ENCODE data around the gene SLC47A2.

Gene SLC47A2

GRCh38 chr17:19712436-19713004 is 3.9 kb downstream of the SLC47A2 start:
- no peak overlapping the region for H3K9ac ChIP-seq (ENCODE audit: low read depth, low read length)
- no peaks in the 10 kb centered on the region for H3K9me3 ChIP-seq (ENCODE audit: insufficient read depth, low read depth, low read length)
- H3K27me3 ChIP-seq (ENCODE audit: insufficient read depth, low read length), result no peaks in the 10 kb centered on the region
- H3K4me3 ChIP-seq (ENCODE audit: low read length), result no peak overlapping the region
- no peaks in the 10 kb centered on the region for H3K4me1 ChIP-seq (ENCODE audit: insufficient read depth, low read length)
- no peaks in the 10 kb centered on the region for H3K36me3 ChIP-seq (ENCODE audit: insufficient read depth, low read length)
- WGBS, result 80% methylated on average over 10 of the region's 12 CpGs
- no peak overlapping the region for H3K27ac ChIP-seq (ENCODE audit: low read depth, low read length)

GRCh38 chr17:19709841-19710240 is 6.5 kb downstream of the SLC47A2 start:
- Histone ChIP-seq H3K36me3 (ENCODE audit: insufficient read depth, low read length) (no peaks in the 10 kb centered on the region), H3K4me3 (ENCODE audit: low read length) (no peak overlapping the region), H3K27me3 (ENCODE audit: insufficient read depth, low read length) (no peaks in the 10 kb centered on the region), H3K9me3 (ENCODE audit: insufficient read depth, low read depth, low read length) (no peaks in the 10 kb centered on the region), H3K4me1 (ENCODE audit: insufficient read depth, low read length) (peaks cover 8% of the 10 kb centered on the region), H3K27ac (ENCODE audit: low read depth, low read length) (no peak overlapping the region), H3K9ac (ENCODE audit: low read depth, low read length) (no peak overlapping the region)
- WGBS, result 93% methylated on average over 3 of the region's 3 CpGs

DNA sequence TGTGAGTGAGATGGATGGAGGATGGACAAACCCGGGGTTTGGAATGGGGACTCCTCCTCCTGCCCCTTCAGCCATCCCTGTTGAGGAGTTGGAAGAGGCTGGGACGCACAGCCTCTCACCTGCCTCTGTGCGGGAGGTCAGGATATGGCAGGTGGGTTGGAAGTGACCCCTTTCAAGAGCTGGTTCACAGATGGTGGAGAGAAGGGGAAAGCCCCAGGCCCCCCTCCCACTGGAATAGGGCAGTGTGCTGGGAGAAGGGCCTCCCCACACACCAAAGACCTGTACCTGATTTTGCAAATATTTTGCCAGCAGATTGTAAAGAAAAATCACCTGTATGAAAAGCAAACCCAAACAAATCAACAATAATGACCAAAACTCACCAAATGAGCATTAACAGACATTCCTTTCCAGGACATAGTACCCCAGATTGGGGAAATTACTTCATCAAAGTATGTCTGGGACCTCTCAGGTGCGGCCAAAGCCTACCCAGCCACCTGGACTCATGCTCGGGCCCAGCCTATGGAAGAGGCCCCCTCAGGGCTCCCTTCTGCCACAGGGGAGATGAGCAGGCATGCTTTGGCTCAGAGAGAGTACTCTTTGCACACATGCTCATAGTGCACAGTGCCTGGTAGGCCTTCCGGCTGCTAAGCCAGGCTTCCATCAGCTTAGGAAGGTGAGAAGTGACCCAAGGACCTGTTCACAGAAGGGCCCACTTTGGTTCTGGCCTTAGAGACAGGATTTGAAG is 7.8 kb downstream of the SLC47A2 start:
- Histone ChIP-seq H3K9ac (ENCODE audit: low read depth, low read length) (no peak overlapping the region), H3K27ac (ENCODE audit: low read depth, low read length) (no peak overlapping the region), H3K9me3 (ENCODE audit: insufficient read depth, low read depth, low read length) (no peaks in the 10 kb centered on the region), H3K4me1 (ENCODE audit: insufficient read depth, low read length) (peaks cover 18% of the 10 kb centered on the region), H3K36me3 (ENCODE audit: insufficient read depth, low read length) (no peaks in the 10 kb centered on the region), H3K4me3 (ENCODE audit: low read length) (no peak overlapping the region), H3K27me3 (ENCODE audit: insufficient read depth, low read length) (no peaks in the 10 kb centered on the region)
- 91% methylated on average over 6 of the region's 6 CpGs for WGBS

DNA sequence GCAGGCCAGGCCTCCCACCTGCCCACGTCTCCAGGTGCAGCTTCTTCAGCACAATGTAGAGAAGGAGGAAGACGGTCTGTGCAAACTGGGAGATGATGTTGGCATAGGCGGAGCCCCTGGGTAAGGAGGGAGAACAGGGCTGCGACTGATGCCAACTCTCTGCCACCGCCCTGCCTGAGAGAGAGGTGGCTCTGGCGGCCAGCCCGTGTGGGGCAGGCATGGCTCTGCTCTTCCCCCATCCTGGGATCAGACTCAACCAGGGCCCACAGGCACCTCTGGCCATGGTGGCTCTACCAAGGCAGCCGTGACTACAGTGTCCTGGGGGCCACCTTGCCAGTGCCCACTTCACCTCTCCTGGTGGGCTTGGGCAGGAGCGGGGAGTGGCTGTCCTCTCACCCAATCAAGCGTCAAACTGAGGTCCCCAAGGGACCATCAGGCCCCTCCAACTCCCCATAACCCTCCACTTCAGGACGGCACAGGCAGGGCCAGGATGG is 8.6 kb downstream of the SLC47A2 start:
- Histone ChIP-seq H3K9ac (ENCODE audit: low read depth, low read length) (no peak overlapping the region), H3K4me1 (ENCODE audit: insufficient read depth, low read length) (peaks cover 20% of the 10 kb centered on the region), H3K36me3 (ENCODE audit: insufficient read depth, low read length) (no peaks in the 10 kb centered on the region), H3K27ac (ENCODE audit: low read depth, low read length) (no peak overlapping the region), H3K27me3 (ENCODE audit: insufficient read depth, low read length) (no peaks in the 10 kb centered on the region), H3K4me3 (ENCODE audit: low read length) (no peak overlapping the region), H3K9me3 (ENCODE audit: insufficient read depth, low read depth, low read length) (no peaks in the 10 kb centered on the region)
- 92% methylated on average over 11 of the region's 11 CpGs for WGBS

DNA sequence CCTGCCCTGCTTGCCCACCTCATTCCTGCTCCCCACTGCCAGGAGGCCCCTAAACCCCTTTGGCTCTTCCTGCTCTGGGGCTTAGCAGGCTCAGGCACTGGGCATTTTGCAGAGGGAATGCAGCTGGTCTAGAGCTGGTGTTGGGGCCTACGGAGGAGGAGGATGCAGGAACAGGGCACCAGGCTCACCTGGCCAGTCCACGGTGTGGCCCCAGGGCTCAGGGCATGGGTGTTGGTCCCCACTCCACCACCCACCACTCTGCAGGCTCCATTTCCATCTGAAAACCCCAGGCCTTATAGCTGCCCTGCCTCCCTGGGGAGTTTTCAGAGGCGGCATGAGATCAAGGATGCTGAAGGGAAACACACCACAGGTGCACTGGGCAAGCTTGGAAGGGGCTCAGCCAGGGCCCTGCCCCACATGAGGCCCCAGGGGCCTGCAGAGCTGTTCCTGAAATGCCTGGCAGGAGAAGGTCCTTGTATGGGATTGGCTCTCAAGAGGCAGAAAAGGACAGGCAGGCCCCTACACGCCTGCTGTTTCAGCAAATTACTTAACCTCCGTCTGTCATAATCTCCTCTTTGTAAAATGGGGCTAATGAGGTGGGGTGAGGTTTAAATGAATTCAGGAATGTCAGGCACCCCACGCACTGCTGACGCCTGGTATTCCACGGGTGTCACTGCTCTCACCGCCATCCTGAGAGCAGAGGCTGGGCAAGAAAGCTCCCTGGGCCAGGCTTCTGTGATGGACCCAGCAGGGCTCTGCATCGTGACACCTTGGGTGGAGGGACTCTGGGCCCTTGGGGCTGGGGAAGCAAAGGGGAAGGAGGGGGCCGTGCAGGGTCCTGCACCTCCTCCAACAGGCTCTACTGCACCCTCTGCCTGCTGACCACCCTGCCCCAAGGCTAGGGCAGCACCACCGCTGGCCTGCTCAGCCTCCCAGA is 9.3 kb downstream of the SLC47A2 start:
- WGBS, result 81% methylated on average over 12 of the region's 12 CpGs
- Histone ChIP-seq H3K27me3 (ENCODE audit: insufficient read depth, low read length) (no peaks in the 10 kb centered on the region), H3K4me1 (ENCODE audit: insufficient read depth, low read length) (peaks cover 20% of the 10 kb centered on the region), H3K9me3 (ENCODE audit: insufficient read depth, low read depth, low read length) (no peaks in the 10 kb centered on the region), H3K36me3 (ENCODE audit: insufficient read depth, low read length) (no peaks in the 10 kb centered on the region), H3K4me3 (ENCODE audit: low read length) (no peak overlapping the region), H3K9ac (ENCODE audit: low read depth, low read length) (no peak overlapping the region), H3K27ac (ENCODE audit: low read depth, low read length) (no peak overlapping the region)

- H3K27me3 ChIP-seq (ENCODE audit: insufficient read depth, low read length), result no peaks in the 10 kb centered on the region
- H3K36me3 ChIP-seq (ENCODE audit: insufficient read depth, low read length), result no peaks in the 10 kb centered on the region
- H3K9me3 ChIP-seq (ENCODE audit: insufficient read depth, low read depth, low read length), result no peaks in the 10 kb centered on the region
- peak overlapping the region; percentile 38; the same call in 1 of the 2 replicates for H3K9ac ChIP-seq (ENCODE audit: low read depth, low read length)
- H3K27ac ChIP-seq (ENCODE audit: low read depth, low read length), result peak overlapping the region; percentile 41; the same call in 1 of the 2 replicates
- H3K4me3 ChIP-seq (ENCODE audit: low read length), result no peak overlapping the region
- WGBS, result 79% methylated on average over 22 of the region's 22 CpGs
- H3K4me1 ChIP-seq (ENCODE audit: insufficient read depth, low read length), result peaks cover 20% of the 10 kb centered on the region
Measured at GRCh38 chr17:19705771-19706770, 10.3 kb downstream of the SLC47A2 start.

GRCh38 chr17:19705201-19705600 is 11.2 kb downstream of the SLC47A2 start:
- WGBS, result 91% methylated on average over 13 of the region's 13 CpGs
- no peaks in the 10 kb centered on the region for H3K27me3 ChIP-seq (ENCODE audit: insufficient read depth, low read length)
- no peak overlapping the region for H3K9ac ChIP-seq (ENCODE audit: low read depth, low read length)
- no peak overlapping the region for H3K4me3 ChIP-seq (ENCODE audit: low read length)
- H3K27ac ChIP-seq (ENCODE audit: low read depth, low read length), result no peak overlapping the region
- H3K4me1 ChIP-seq (ENCODE audit: insufficient read depth, low read length), result peaks cover 20% of the 10 kb centered on the region
- no peaks in the 10 kb centered on the region for H3K36me3 ChIP-seq (ENCODE audit: insufficient read depth, low read length)
- no peaks in the 10 kb centered on the region for H3K9me3 ChIP-seq (ENCODE audit: insufficient read depth, low read depth, low read length)

- no peaks in the 10 kb centered on the region for H3K9me3 ChIP-seq (ENCODE audit: insufficient read depth, low read depth, low read length)
- H3K9ac ChIP-seq (ENCODE audit: low read depth, low read length), result no peak overlapping the region
- peak overlapping the region; percentile 24; the same call in 1 of the 2 replicates for H3K27ac ChIP-seq (ENCODE audit: low read depth, low read length)
- peaks cover 20% of the 10 kb centered on the region for H3K4me1 ChIP-seq (ENCODE audit: insufficient read depth, low read length)
- no peaks in the 10 kb centered on the region for H3K27me3 ChIP-seq (ENCODE audit: insufficient read depth, low read length)
- no peaks in the 10 kb centered on the region for H3K36me3 ChIP-seq (ENCODE audit: insufficient read depth, low read length)
- H3K4me3 ChIP-seq (ENCODE audit: low read length), result no peak overlapping the region
- 67% methylated on average over 17 of the region's 17 CpGs for WGBS
Measured at GRCh38 chr17:19703828-19704613, 12.4 kb downstream of the SLC47A2 start.

- H3K36me3 ChIP-seq (ENCODE audit: insufficient read depth, low read length), result no peaks in the 10 kb centered on the region
- 75% methylated on average over 10 of the region's 10 CpGs for WGBS
- H3K27ac ChIP-seq (ENCODE audit: low read depth, low read length), result no peak overlapping the region
- H3K9ac ChIP-seq (ENCODE audit: low read depth, low read length), result no peak overlapping the region
- no peaks in the 10 kb centered on the region for H3K9me3 ChIP-seq (ENCODE audit: insufficient read depth, low read depth, low read length)
- H3K27me3 ChIP-seq (ENCODE audit: insufficient read depth, low read length), result no peaks in the 10 kb centered on the region
- no peak overlapping the region for H3K4me3 ChIP-seq (ENCODE audit: low read length)
- peaks cover 20% of the 10 kb centered on the region for H3K4me1 ChIP-seq (ENCODE audit: insufficient read depth, low read length)
Measured at GRCh38 chr17:19703106-19703827, 13.1 kb downstream of the SLC47A2 start.

Data from HUES64 (cell line).